Activated CD8-positive, alpha-beta T cell treated with anti-CD3 and anti-CD28 coated beads, Interleukin-2, amount 10 ng/mL, durations not matched to agents 7 days and 5 days (primary cell): ENCODE results near the gene ZNF653. TPM values are rescaled to one million over a fixed set of nuclear protein-coding genes. Genes with fewer than 3 reads are reported as not detected.

ENCODE experiments used
- ATAC-seq: fragments of 150-1000 bp; cut with Tn5 transposase; one replicate; pipeline ENCODE4 v1.10.0; 2021; ENCODE audit warnings: moderate library complexity
- CTCF ChIA-PET: fragments of 350-600 bp; sonication (Branson Sonifier 250); formaldehyde crosslinking; loops from one replicate; lab custom pipeline; 2021; ENCODE audit warnings: antibody characterized with exemption; lab: Charles Lee
- POLR2A ChIA-PET: fragments of 350-600 bp; sonication (Branson Sonifier 250); formaldehyde crosslinking; loops from one replicate; lab custom pipeline; 2021; ENCODE audit warnings: antibody characterized with exemption; lab: Charles Lee
- DNase-seq: peaks from one replicate; pipeline ENCODE4 v3.0.0-alpha.2; 2020
- H3K27ac Mint-ChIP-seq: one replicate; pipeline ENCODE4 v1.8.0; 2021; ENCODE audit warnings: mild to moderate bottlenecking, mixed read lengths
- H3K27me3 Mint-ChIP-seq: one replicate; pipeline ENCODE4 v1.8.0; 2021; ENCODE audit warnings: low read depth, mixed read lengths
- H3K36me3 Mint-ChIP-seq: one replicate; pipeline ENCODE4 v1.8.0; 2021; ENCODE audit warnings: low read depth, mixed read lengths
- H3K4me1 Mint-ChIP-seq: one replicate; pipeline ENCODE4 v1.8.0; 2021; ENCODE audit warnings: low read depth, mixed read lengths
- H3K4me3 Mint-ChIP-seq: one replicate; pipeline ENCODE4 v1.8.0; 2021; ENCODE audit warnings: mild to moderate bottlenecking, mixed read lengths
- H3K9me3 Mint-ChIP-seq: one replicate; pipeline ENCODE4 v1.8.0; 2022; ENCODE audit warnings: mixed read lengths; ENCODE audit not compliant: insufficient read depth
- total RNA-seq, 2 experiments: library from RNA; stranded (reverse); gene quantifications; one replicate each; pipeline ENCODE4 v1.2.3, GENCODE V29; 2021

Gene ZNF653
- total RNA-seq, 2 experiments from 2014 or later = 20.1 to 21.8 TPM

DNA sequence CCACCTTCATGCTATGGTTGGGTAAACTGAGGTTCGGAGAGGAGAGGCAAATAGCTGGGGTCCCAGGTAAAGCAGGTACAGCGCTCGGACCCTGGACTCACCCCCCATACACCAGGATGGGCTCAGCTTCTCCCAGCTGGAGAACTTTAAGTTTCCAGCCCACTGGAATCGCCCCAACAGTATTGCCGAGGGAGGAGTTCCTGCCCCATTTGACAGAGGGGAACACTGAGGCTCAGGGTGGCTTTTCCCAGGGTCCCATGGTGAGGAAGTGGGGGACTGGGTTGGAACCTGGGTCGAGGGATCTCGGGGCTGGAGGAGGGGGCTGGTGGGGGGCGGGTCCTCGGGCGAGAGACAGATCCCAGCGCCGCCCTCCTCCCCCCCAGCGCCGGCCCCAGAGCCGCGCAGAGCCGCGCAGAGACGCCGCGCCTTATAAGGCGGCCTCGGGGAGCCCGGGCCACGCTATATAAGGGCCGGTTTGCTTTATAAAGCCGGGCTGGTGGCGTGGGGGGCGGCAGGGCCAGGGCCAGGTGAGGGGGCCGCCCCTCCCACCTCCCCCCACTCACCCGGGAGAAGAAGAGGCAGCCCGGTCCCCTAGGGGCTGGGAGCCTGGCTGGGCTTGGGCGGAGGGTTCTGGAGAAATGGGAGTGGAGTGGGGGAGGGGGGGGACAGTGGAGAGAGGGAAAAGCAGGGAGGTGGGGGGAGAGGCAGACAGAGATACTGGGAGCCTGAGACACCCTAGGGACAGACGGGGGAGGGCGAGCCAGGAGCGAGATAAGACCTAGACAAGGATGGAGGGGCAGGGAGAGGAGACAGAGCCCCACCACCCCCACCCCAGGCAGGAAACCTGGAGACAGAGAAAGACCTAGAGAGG, 34.1 kb upstream of the ZNF653 start:
- Mint-ChIP-seq H3K4me3 (no peak overlapping the region), H3K36me3 (no peaks in the 10 kb centered on the region), H3K9me3 (no peaks in the 10 kb centered on the region), H3K4me1 (peaks cover 5% of the 10 kb centered on the region), H3K27ac (no peak overlapping the region), H3K27me3 (peaks cover 16% of the 10 kb centered on the region)
- CTCF ChIA-PET = interaction anchor here (1.6 kb wide), 1 partner anchor 11 kb away, joined by 5 read pairs; the partner anchor contains the start of gene ECSIT
- POLR2A ChIA-PET = no interaction called here
- DNase-seq = no peak
- ATAC-seq = no peak

DNA sequence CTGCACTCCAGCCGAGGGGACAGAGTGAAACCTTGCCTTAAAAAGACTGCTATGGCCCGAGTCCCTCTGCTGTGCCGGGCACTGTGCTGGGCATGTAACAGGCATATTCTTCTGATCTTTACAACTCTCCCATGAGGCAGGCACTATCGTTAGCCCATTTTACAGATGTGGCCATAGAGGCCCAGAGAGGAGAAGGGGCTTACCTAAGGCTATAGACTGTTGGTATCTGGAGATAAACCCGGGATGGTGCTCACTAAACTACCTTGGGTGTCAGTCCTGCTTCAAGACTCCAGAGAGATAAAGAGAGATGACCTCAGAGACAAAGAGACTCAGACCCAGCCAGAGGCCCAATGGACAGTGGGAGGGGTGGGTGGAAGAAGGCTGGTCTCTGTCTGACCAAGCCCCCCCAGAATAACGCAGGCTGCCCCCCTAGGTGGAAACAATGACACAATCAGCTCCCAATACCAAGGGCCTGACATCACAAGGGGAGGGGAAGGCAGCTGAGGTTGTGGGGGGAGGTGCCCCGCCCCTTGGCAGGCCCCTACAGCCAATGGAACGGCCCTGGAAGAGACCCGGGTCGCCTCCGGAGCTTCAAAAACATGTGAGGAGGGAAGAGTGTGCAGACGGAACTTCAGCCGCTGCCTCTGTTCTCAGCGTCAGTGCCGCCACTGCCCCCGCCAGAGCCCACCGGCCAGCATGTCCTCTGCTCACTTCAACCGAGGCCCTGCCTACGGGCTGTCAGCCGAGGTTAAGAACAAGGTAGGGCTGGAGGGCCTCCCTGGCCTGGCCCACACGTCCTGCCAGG, 32.8 kb upstream of the ZNF653 start, which contains the start of gene CNN1:
Gene CNN1, plus strand, starts transcription at position 620 of the 805 bp plus-strand sequence. Its CDS starts 77 bp downstream, at position 697.
- ChIA-PET POLR2A (no interaction called here), CTCF (interaction anchor here (1.6 kb wide), 1 partner anchor 10 kb away, joined by 5 read pairs; the partner anchor contains the start of gene ECSIT)
- no peak for DNase-seq
- H3K36me3 Mint-ChIP-seq = no peaks in the 10 kb centered on the region
- no peaks in the 10 kb centered on the region for H3K9me3 Mint-ChIP-seq
- peaks cover 8% of the 10 kb centered on the region for H3K4me1 Mint-ChIP-seq
- peaks cover 16% of the 10 kb centered on the region for H3K27me3 Mint-ChIP-seq
- no peak within 1 kb of the TSS for H3K4me3 Mint-ChIP-seq
- ATAC-seq = no peak
- no peak within 1 kb of the TSS for H3K27ac Mint-ChIP-seq

DNA sequence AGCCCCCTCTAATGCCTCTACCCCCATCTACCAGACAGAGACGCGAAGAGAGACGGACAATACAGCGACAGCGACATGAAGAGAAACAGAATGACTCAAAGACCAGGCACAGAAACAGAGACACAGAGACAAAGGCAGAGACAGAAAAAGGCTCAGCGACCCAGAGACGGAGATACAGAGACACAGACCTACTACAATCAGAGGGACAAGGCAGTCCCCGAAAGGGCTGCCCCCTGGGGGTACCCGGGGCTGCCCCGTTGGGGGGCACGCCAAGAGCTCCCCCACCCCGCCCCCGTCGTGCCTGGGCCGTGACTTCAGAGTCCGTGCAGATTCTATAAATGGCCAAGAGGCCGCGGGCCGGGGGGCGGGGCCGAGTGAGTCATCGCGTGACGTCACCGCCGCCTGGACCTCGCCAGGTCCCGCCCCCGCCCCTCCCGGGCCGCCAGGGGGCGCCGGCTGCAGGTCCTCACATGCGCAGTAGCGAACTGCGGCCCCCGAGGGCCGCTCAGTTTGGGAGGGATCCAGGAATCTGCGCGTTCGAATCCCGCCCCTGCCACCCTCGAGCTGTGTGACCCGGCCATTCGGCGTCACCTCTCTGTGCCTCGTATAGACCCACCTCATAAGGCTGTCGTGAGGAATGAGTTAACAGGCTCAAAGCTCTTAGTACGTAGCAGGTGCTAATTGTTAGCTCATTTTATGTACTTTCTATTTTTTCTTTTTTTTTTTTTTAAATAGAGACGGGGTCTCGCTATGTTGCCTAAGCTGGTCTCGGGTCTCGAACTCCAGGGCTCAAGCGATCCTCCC, 30.4 kb upstream of the ZNF653 start:
- ChIA-PET CTCF (interaction anchor here (0.5 to 2.6 kb wide), 19 partner anchors 8 to 101 kb away, joined by 3 to 23 read pairs (median 4); partner anchors contain the start of genes ELOF1, ODAD3 and PRKCSH), POLR2A (no interaction called here)
- Mint-ChIP-seq H3K4me3 (peak overlapping the region; percentile 10), H3K36me3 (no peaks in the 10 kb centered on the region), H3K9me3 (no peaks in the 10 kb centered on the region), H3K4me1 (peaks cover 12% of the 10 kb centered on the region), H3K27me3 (peaks cover 16% of the 10 kb centered on the region), H3K27ac (no peak overlapping the region)
- ATAC-seq (peak; percentile 87), DNase-seq (peak; percentile 86)

DNA sequence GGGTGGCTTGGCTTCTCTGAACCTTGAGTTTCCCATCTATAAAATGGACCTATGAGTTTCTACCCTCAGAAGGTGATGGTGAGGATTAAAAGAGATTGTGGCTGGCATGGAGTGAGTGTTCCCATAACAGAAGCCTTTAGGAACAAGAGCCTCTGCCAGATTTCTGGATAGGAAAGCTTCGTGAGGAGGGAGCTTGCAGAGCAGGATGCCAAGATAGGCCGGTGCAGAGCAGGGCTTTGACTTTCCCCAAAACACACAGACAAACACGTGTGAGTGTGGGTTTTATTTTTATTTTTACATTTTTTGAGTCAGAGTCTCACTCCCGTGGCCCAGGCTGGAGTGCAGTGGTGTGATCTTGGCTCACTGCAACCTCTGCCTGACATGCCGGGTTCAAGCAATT, 29.3 kb upstream of the ZNF653 start:
- ChIA-PET POLR2A (no interaction called here), CTCF (interaction anchor here (1.5 to 2.6 kb wide), 2 partner anchors 10 to 24 kb away, joined by 3 to 23 read pairs; partner anchors contain the start of gene ELOF1)
- no peak for DNase-seq
- ATAC-seq = no peak
- H3K27ac Mint-ChIP-seq = no peak overlapping the region
- H3K36me3 Mint-ChIP-seq = no peaks in the 10 kb centered on the region
- peaks cover 11% of the 10 kb centered on the region for H3K27me3 Mint-ChIP-seq
- H3K4me3 Mint-ChIP-seq = no peak overlapping the region
- H3K9me3 Mint-ChIP-seq = no peaks in the 10 kb centered on the region
- peaks cover 17% of the 10 kb centered on the region for H3K4me1 Mint-ChIP-seq

DNA sequence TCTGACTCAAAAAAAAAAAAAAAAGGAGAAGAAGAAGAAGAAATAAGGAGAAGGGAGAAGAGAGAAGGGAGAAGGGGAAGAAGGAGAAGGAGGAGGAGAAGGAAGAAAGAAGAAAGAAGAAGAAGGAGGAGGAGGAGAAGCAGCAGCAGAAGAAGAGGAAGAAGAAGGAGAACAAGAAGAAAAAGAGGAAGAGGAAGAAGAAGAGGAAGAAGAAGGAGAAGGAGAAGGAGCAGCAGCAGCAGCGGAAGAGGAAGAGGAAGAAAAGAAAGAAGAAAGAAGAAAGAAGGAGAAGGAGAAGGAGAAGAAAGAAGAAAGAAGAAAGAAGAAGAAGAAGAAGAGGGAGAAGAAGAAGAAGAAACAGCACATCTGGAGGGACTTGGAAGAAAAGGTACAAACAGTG, 28.9 kb upstream of the ZNF653 start:
- DNase-seq = no peak
- Mint-ChIP-seq H3K4me3 (no peak overlapping the region), H3K27ac (peak overlapping the region; percentile 33), H3K27me3 (peaks cover 11% of the 10 kb centered on the region), H3K9me3 (no peaks in the 10 kb centered on the region), H3K36me3 (no peaks in the 10 kb centered on the region), H3K4me1 (peaks cover 18% of the 10 kb centered on the region)
- ChIA-PET CTCF (interaction anchor here (1.5 kb wide), 1 partner anchor 10 kb away, joined by 3 read pairs; no protein-coding TSS in a partner anchor), POLR2A (no interaction called here)
- ATAC-seq = no peak

DNA sequence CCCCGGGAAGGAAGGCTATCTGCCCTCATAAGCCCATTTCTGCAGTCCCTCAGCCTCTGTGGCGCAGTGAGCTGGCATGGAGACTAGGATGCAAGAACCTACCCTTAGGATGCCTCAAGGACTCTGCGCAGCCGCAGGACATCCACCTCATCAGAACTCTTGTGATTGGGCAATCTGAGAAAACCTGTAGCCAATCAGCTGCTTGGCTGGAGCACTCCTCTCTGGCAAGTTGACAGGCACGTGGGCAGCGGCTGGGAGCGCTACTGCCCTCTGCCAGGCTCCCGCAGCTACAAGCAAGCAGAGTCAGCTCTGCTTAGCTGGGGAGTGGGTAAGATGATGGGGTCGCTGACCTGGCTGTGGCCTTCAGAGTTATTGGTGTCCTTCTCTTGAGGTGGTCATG, 24.8 kb upstream of the ZNF653 start:
- Mint-ChIP-seq H3K27me3 (no peaks in the 10 kb centered on the region), H3K4me3 (no peak overlapping the region), H3K9me3 (no peaks in the 10 kb centered on the region), H3K27ac (no peak overlapping the region), H3K36me3 (peaks cover 3% of the 10 kb centered on the region), H3K4me1 (peaks cover 27% of the 10 kb centered on the region)
- ChIA-PET POLR2A (no interaction called here), CTCF (no interaction called here)
- DNase-seq (peak; percentile 48), ATAC-seq (no peak)

DNA sequence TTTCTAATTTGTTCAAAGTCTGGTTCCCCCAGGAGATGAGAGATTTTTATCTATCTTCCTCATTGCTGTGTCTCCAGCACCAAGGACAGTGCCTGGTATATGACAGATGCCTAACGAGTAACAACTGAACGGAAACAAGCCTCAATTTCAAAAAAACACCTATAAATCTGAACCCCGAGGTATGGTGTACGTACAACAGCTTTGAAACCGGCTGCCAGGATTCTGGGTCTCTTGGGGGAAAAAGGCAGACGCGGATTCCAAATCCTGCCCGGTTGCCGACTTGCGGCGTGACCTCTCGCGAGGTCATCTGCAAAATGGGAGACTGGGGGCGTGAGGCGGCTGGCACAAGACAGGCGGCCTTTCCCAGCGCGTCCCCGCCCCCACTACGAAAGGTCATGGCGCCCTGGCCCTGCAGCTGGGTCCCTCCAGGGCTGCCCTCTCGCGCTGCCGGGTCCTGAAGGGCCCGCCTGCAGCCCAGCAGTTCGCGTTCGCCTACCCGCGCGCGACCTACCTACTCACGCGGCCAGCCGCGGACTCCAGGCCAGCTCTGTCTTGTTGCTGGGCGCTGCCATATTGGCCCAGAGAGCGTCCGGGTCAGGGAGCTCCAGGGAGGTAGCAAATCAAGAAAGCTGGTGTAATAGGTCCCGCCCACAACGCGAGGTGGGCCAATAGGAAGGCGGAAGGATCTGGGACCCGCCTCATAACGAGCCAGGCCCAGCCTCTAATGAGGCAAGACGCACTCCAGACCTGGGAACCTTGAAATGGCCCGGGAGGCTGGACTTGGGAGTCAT, 23.1 kb upstream of the ZNF653 start, which contains the start of gene ECSIT:
Gene ECSIT, minus strand, starts transcription at position 584 of the 791 bp plus-strand sequence. CDS start 9,964 bp downstream, outside the sequence.
- CTCF ChIA-PET = interaction anchor here (0.5 to 1.7 kb wide), 8 partner anchors 8 to 1230 kb away, joined by 3 to 10 read pairs (median 4); partner anchors contain the start of genes CNN1 and ELOF1
- Mint-ChIP-seq H3K4me1 (peaks cover 23% of the 10 kb centered on the region), H3K27me3 (no peaks in the 10 kb centered on the region), H3K36me3 (peaks cover 3% of the 10 kb centered on the region), H3K9me3 (no peaks in the 10 kb centered on the region), H3K27ac (peak within 1 kb of the TSS; percentile 93), H3K4me3 (peak within 1 kb of the TSS; percentile 96)
- POLR2A ChIA-PET = interaction anchor here (0.6 to 1.4 kb wide), 4 partner anchors 16 to 208 kb away, joined by 3 to 4 read pairs (median 3); partner anchors contain the start of gene ELOF1
- DNase-seq = peak; percentile 95
- peak; percentile 99 for ATAC-seq

DNA sequence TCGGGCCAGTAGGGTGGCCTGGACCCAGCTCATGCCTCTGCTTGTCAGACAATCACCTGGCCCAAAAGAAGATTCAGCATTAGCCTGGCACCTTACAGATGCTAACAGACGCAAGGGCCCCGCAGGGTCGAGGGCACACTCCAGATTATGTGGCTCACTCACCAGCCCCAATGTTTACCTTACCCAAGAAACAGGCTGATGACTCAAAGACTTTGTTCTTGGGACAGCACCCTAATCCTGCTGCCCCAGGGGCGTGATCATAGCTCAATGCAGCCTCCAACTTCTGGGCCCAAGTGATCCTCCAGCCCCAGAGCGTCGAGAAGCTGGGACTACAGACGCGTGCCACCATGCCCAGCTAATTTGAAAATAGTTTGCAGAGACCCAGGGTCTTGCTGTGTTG, 13.5 kb upstream of the ZNF653 start:
- Mint-ChIP-seq H3K36me3 (peaks cover 5% of the 10 kb centered on the region), H3K27me3 (no peaks in the 10 kb centered on the region), H3K4me1 (no peaks in the 10 kb centered on the region), H3K27ac (no peak overlapping the region), H3K4me3 (no peak overlapping the region), H3K9me3 (no peaks in the 10 kb centered on the region)
- DNase-seq (no peak), ATAC-seq (no peak)
- CTCF ChIA-PET = no interaction called here
- POLR2A ChIA-PET = no interaction called here

DNA sequence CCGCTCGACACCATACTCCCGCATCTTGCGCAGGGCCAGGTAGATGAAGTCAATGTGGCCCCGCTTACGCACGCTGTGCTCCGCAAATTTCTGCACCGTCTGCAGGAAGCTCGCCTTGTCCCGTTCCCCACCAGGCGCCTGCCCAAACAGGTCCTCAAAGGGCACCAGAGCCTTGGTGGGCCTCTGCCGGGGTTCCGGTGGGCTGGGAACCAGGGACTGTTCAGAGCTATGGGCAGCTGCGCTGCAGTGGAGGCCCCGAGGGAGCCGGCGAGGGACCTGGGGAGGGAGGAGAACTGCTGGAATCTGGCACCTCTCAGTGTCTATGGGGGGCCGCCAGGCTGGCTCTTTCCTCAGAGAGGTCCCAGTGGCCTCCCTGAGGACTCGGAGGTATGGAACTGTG, 8.3 kb upstream of the ZNF653 start:
- Mint-ChIP-seq H3K27ac (no peak overlapping the region), H3K36me3 (peaks cover 7% of the 10 kb centered on the region), H3K27me3 (no peaks in the 10 kb centered on the region), H3K9me3 (no peaks in the 10 kb centered on the region), H3K4me3 (no peak overlapping the region), H3K4me1 (no peaks in the 10 kb centered on the region)
- DNase-seq = no peak
- ATAC-seq = no peak
- ChIA-PET CTCF (no interaction called here), POLR2A (no interaction called here)

DNA sequence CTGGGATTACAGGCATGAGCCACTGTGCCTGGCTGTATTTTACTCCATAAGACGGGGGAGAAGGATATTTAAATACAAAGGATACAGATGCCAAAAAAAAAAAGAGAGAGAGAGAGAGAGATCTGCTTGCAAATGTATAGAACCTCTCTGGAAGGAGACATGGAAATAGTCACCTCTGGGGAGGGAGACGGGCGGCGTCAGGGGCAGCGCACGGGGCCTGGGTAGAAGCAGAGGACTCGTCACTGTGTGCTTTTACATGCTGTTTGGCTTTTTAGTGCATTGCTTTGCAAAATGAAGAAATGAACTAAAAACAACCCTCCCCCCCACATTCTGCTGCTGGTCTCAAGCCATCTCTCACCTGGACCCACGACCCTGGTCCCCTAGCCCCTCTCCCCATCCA, 4.8 kb upstream of the ZNF653 start:
- Mint-ChIP-seq H3K27ac (no peak overlapping the region), H3K4me3 (no peak overlapping the region), H3K27me3 (no peaks in the 10 kb centered on the region), H3K36me3 (peaks cover 16% of the 10 kb centered on the region), H3K9me3 (no peaks in the 10 kb centered on the region), H3K4me1 (peaks cover 18% of the 10 kb centered on the region)
- ChIA-PET POLR2A (no interaction called here), CTCF (no interaction called here)
- no peak for ATAC-seq
- DNase-seq = no peak
